Stimulated activated memory B cell treated with anti-CD40 and anti-IgM and Interleukin-4, amounts not matched to agents 10 μg/mL and 1 μg/mL and 100 μg/mL, for 72 hours (primary cell): ENCODE data around the gene LRFN3.
A peak's percentile ranks its signal among the peaks of the same experiment; 100 is the strongest.

Source experiments
- ATAC-seq: fragments of 150-1000 bp; cut with Tn5 transposase; 2 replicates; pipeline ENCODE4 v1.10.0; 2021
- H3K27ac Mint-ChIP-seq: one replicate; pipeline ENCODE4 v1.8.0; 2022; ENCODE audit warnings: mild to moderate bottlenecking, mixed read lengths
- H3K27me3 Mint-ChIP-seq: one replicate; pipeline ENCODE4 v1.8.0; 2022; ENCODE audit warnings: mixed read lengths
- H3K36me3 Mint-ChIP-seq: one replicate; pipeline ENCODE4 v1.8.0; 2022; ENCODE audit warnings: mixed read lengths
- H3K4me1 Mint-ChIP-seq: one replicate; pipeline ENCODE4 v1.8.0; 2022; ENCODE audit warnings: mixed read lengths
- H3K4me3 Mint-ChIP-seq: one replicate; pipeline ENCODE4 v1.8.0; 2022; ENCODE audit warnings: mild to moderate bottlenecking, moderate library complexity, mixed read lengths
- H3K9me3 Mint-ChIP-seq: one replicate; pipeline ENCODE4 v1.8.0; 2022; ENCODE audit warnings: mixed read lengths

The LRFN3 gene

GRCh38 chr19:35919306-35919705, 16.9 kb upstream of the LRFN3 start:
- H3K9me3 Mint-ChIP-seq = no peaks in the 10 kb centered on the region
- no peaks in the 10 kb centered on the region for H3K36me3 Mint-ChIP-seq
- ATAC-seq = no peak
- H3K27ac Mint-ChIP-seq = peak overlapping the region; percentile 32
- H3K4me1 Mint-ChIP-seq = peaks cover 25% of the 10 kb centered on the region
- no peak overlapping the region for H3K4me3 Mint-ChIP-seq
- no peaks in the 10 kb centered on the region for H3K27me3 Mint-ChIP-seq

- no peaks in the 10 kb centered on the region for H3K27me3 Mint-ChIP-seq
- no peak overlapping the region for H3K4me3 Mint-ChIP-seq
- peaks cover 7% of the 10 kb centered on the region for H3K9me3 Mint-ChIP-seq
- peaks cover 9% of the 10 kb centered on the region for H3K4me1 Mint-ChIP-seq
- peaks cover 8% of the 10 kb centered on the region for H3K36me3 Mint-ChIP-seq
- no peak for ATAC-seq
- no peak overlapping the region for H3K27ac Mint-ChIP-seq
Observed at GRCh38 chr19:35921012-35921411, 15.2 kb upstream of the LRFN3 start.

- no peak for ATAC-seq
Observed at GRCh38 chr19:35925501-35925900, 10.7 kb upstream of the LRFN3 start.

GRCh38 chr19:35928507-35928906, 7.7 kb upstream of the LRFN3 start:
- H3K27me3 Mint-ChIP-seq = no peaks in the 10 kb centered on the region
- peak overlapping the region; percentile 56 for H3K27ac Mint-ChIP-seq
- peaks cover 48% of the 10 kb centered on the region for H3K4me1 Mint-ChIP-seq
- H3K36me3 Mint-ChIP-seq = peaks cover 11% of the 10 kb centered on the region
- peak; percentile 70 for ATAC-seq
- peak overlapping the region; percentile 37 for H3K4me3 Mint-ChIP-seq
- peaks cover 12% of the 10 kb centered on the region for H3K9me3 Mint-ChIP-seq

More at GRCh38 chr19:35925501-35925900, 10.7 kb upstream of the LRFN3 start:
- Mint-ChIP-seq H3K27me3 (no peaks in the 10 kb centered on the region), H3K36me3 (peaks cover 11% of the 10 kb centered on the region), H3K9me3 (peaks cover 12% of the 10 kb centered on the region), H3K4me3 (no peak overlapping the region), H3K4me1 (peaks cover 34% of the 10 kb centered on the region), H3K27ac (peak overlapping the region; percentile 56)

GRCh38 chr19:35929876-35930275, 6.3 kb upstream of the LRFN3 start:
- ATAC-seq = no peak
- Mint-ChIP-seq H3K36me3 (peaks cover 11% of the 10 kb centered on the region), H3K4me3 (peak overlapping the region; percentile 49), H3K9me3 (peaks cover 12% of the 10 kb centered on the region), H3K27ac (peak overlapping the region; percentile 78), H3K27me3 (no peaks in the 10 kb centered on the region), H3K4me1 (peaks cover 48% of the 10 kb centered on the region)

- H3K9me3 Mint-ChIP-seq = peaks cover 4% of the 10 kb centered on the region
- H3K27me3 Mint-ChIP-seq = peaks cover 11% of the 10 kb centered on the region
- H3K4me1 Mint-ChIP-seq = peaks cover 56% of the 10 kb centered on the region
- peak; percentile 97 for ATAC-seq
- no peaks in the 10 kb centered on the region for H3K36me3 Mint-ChIP-seq
- H3K4me3 Mint-ChIP-seq = peak overlapping the region; percentile 73
- H3K27ac Mint-ChIP-seq = peak overlapping the region; percentile 78
Observed at GRCh38 chr19:35931161-35931873, 4.9 kb upstream of the LRFN3 start.

GRCh38 chr19:35931874-35932202, 4.3 kb upstream of the LRFN3 start:
- H3K4me1 Mint-ChIP-seq = peaks cover 51% of the 10 kb centered on the region
- ATAC-seq = no peak
- no peak overlapping the region for H3K27ac Mint-ChIP-seq
- peak overlapping the region; percentile 73 for H3K4me3 Mint-ChIP-seq
- peaks cover 4% of the 10 kb centered on the region for H3K9me3 Mint-ChIP-seq
- no peaks in the 10 kb centered on the region for H3K36me3 Mint-ChIP-seq
- H3K27me3 Mint-ChIP-seq = peaks cover 12% of the 10 kb centered on the region

- H3K27ac Mint-ChIP-seq = no peak overlapping the region
- peaks cover 4% of the 10 kb centered on the region for H3K9me3 Mint-ChIP-seq
- H3K4me1 Mint-ChIP-seq = peaks cover 47% of the 10 kb centered on the region
- no peaks in the 10 kb centered on the region for H3K36me3 Mint-ChIP-seq
- H3K27me3 Mint-ChIP-seq = peaks cover 13% of the 10 kb centered on the region
- H3K4me3 Mint-ChIP-seq = no peak overlapping the region
- ATAC-seq = no peak
Observed at GRCh38 chr19:35932291-35932936, 3.8 kb upstream of the LRFN3 start.

- H3K27ac Mint-ChIP-seq = no peak overlapping the region
- no peaks in the 10 kb centered on the region for H3K36me3 Mint-ChIP-seq
- no peaks in the 10 kb centered on the region for H3K9me3 Mint-ChIP-seq
- peak overlapping the region; percentile 69 for H3K4me3 Mint-ChIP-seq
- peaks cover 28% of the 10 kb centered on the region for H3K4me1 Mint-ChIP-seq
- no peak for ATAC-seq
- peaks cover 29% of the 10 kb centered on the region for H3K27me3 Mint-ChIP-seq
Observed at GRCh38 chr19:35936738-35937268, 629 bp downstream of the LRFN3 start.

GRCh38 chr19:35937345-35938281, 1.4 kb downstream of the LRFN3 start:
- H3K4me1 Mint-ChIP-seq = peaks cover 24% of the 10 kb centered on the region
- ATAC-seq = peak; percentile 6

GRCh38 chr19:35938282-35939224, 2.4 kb downstream of the LRFN3 start:
- peaks cover 24% of the 10 kb centered on the region for H3K4me1 Mint-ChIP-seq
- peak overlapping the region; percentile 52 for H3K4me3 Mint-ChIP-seq
- H3K36me3 Mint-ChIP-seq = peaks cover 6% of the 10 kb centered on the region
- peaks cover 32% of the 10 kb centered on the region for H3K27me3 Mint-ChIP-seq
- no peak overlapping the region for H3K27ac Mint-ChIP-seq
- no peaks in the 10 kb centered on the region for H3K9me3 Mint-ChIP-seq
- no peak for ATAC-seq

More at GRCh38 chr19:35937345-35938281, 1.4 kb downstream of the LRFN3 start:
- peak overlapping the region; percentile 52 for H3K4me3 Mint-ChIP-seq
- no peaks in the 10 kb centered on the region for H3K36me3 Mint-ChIP-seq
- H3K27ac Mint-ChIP-seq = no peak overlapping the region
- H3K9me3 Mint-ChIP-seq = no peaks in the 10 kb centered on the region
- peaks cover 29% of the 10 kb centered on the region for H3K27me3 Mint-ChIP-seq

GRCh38 chr19:35939307-35940077, 3.3 kb downstream of the LRFN3 start:
- Mint-ChIP-seq H3K27ac (no peak overlapping the region), H3K27me3 (peaks cover 36% of the 10 kb centered on the region)
- no peak for ATAC-seq

GRCh38 chr19:35940078-35940775, 4.1 kb downstream of the LRFN3 start:
- Mint-ChIP-seq H3K9me3 (no peaks in the 10 kb centered on the region), H3K36me3 (peaks cover 13% of the 10 kb centered on the region), H3K27ac (no peak overlapping the region), H3K4me1 (peaks cover 24% of the 10 kb centered on the region), H3K4me3 (no peak overlapping the region), H3K27me3 (peaks cover 36% of the 10 kb centered on the region)
- no peak for ATAC-seq

More at GRCh38 chr19:35939307-35940077, 3.3 kb downstream of the LRFN3 start:
- peaks cover 24% of the 10 kb centered on the region for H3K4me1 Mint-ChIP-seq
- H3K36me3 Mint-ChIP-seq = peaks cover 13% of the 10 kb centered on the region
- no peaks in the 10 kb centered on the region for H3K9me3 Mint-ChIP-seq
- H3K4me3 Mint-ChIP-seq = no peak overlapping the region
